Right lobe of liver (tissue), 6 donors: ENCODE measurements around the gene WDR5. TPM values are rescaled to one million over a fixed set of nuclear protein-coding genes. Genes with fewer than 3 reads are reported as not detected.
A peak's percentile ranks its signal among the peaks of the same experiment; 100 is the strongest.

Source experiments
- ATAC-seq, 4 donors: fragments of 200-7000 bp; cut with Tn5 transposase; one replicate each; pipeline ENCODE4 v1.9.1; 2020; ENCODE audit warnings: mild to moderate bottlenecking in 4 of 4, moderate library complexity in 4 of 4
- DNase-seq, 3 donors: peaks; one replicate each; pipeline ENCODE4 v3.0.0-alpha.2; 2020
- H3K27ac ChIP-seq, 3 donors: fragments of 200-600 bp; one replicate each; pipeline ENCODE4 v1.8.0; 2022
- H3K27me3 ChIP-seq, 2 donors: fragments of 200-600 bp; one replicate each; pipeline ENCODE4 v1.8.0; 2022
- H3K36me3 ChIP-seq, 4 donors: fragments of 200-600 bp; sonication (generic) in 1 of 4; one replicate each; pipeline versions ENCODE4 v1.5.1 to v1.8.0; 2017 to 2022; ENCODE audit warnings: control low read depth in 1 of 4
- H3K4me1 ChIP-seq, 4 donors: fragments of 200-600 bp; sonication (generic) in 1 of 4; one replicate each; pipeline versions ENCODE4 v1.5.1 to v1.8.0; 2017 to 2022; ENCODE audit warnings: control low read depth in 1 of 4
- H3K4me3 ChIP-seq, 3 donors: fragments of 200-600 bp; one replicate each; pipeline ENCODE4 v1.8.0; 2022
- H3K9me3 ChIP-seq, 4 donors: fragments of 200-600 bp; sonication (generic) in 1 of 4; one replicate each; pipeline versions ENCODE4 v1.5.1 to v1.8.0; 2017 to 2022; ENCODE audit warnings: control low read depth in 1 of 4
- POLR2A ChIP-seq: fragments of 450-650 bp; IDR thresholded peaks from one replicate; pipeline ENCODE4 v1.6.1; 2017; ENCODE audit warnings: antibody characterized with exemption, mild to moderate bottlenecking
- WGBS: methylation state at CpG from one replicate; pipeline ENCODE4 v1.1.6; 2018; ENCODE audit warnings: low coverage, low lambda C conversion rate; ENCODE audit not compliant: insufficient coverage; ENCODE audit errors: missing lambda C conversion rate; 5-methylcytosine and 5-hydroxymethylcytosine counted together
- intact Hi-C, 2 donors: fragments of 100-400 bp; cut with DNase I; formaldehyde crosslinking; loops; one replicate each; pipeline versions ENCODE4 v1.11.2 to v1.14.1; 2022
- long read RNA-seq: library from polyadenylated mRNA; unstranded; transcript quantifications from one replicate; pipeline ENCODE4 v2.0.0, GENCODE V29; 2019
- total RNA-seq, 6 experiments: library from RNA; depleted of rRNA in 2 of 6; stranded (reverse); fragments of >200 nt in 2 of 6; fragmentation: NEBNext Ultra II Directional in 3 of 6; extraction: Animal tissue kit (Norgen Biotek cat#: 25700) in 3 of 6; gene quantifications; one replicate each; pipeline versions ENCODE4 v1.1.0 to v1.2.4, GENCODE V29; 2016 to 2023
- TF ChIP-seq, protein P1 (sequence below), 4 donors: fragments of 200-600 bp in 3 of 4; fragments of 450-650 bp in 1 of 4; IDR thresholded peaks; one replicate each; pipeline versions ENCODE4 v1.5.1 to v1.8.0; 2016 to 2022; ENCODE audit warnings: antibody characterized with exemption in 4 of 4, mild to moderate bottlenecking in 2 of 4
- donor health status: DM: no; HTN: yes; CAD: no.
- donor health status: DM: no; HTN: no; CAD: no.
- donor health status: DM: no; HTN: no; CAD: no.
- donor health status: DM: no; HTN: yes; CAD: no.
- donor health status: DM: no; HTN: yes; CAD: no.

The WDR5 gene
- 10 to 100 TPM; 16.6 to 24.0 (median 19.9) TPM for total RNA-seq
- long read RNA-seq, partial matches to known transcripts = 0 of 4 reads
- long read RNA-seq, other reads (novel, unspliced or antisense) = 3 of 4 reads

DNA sequence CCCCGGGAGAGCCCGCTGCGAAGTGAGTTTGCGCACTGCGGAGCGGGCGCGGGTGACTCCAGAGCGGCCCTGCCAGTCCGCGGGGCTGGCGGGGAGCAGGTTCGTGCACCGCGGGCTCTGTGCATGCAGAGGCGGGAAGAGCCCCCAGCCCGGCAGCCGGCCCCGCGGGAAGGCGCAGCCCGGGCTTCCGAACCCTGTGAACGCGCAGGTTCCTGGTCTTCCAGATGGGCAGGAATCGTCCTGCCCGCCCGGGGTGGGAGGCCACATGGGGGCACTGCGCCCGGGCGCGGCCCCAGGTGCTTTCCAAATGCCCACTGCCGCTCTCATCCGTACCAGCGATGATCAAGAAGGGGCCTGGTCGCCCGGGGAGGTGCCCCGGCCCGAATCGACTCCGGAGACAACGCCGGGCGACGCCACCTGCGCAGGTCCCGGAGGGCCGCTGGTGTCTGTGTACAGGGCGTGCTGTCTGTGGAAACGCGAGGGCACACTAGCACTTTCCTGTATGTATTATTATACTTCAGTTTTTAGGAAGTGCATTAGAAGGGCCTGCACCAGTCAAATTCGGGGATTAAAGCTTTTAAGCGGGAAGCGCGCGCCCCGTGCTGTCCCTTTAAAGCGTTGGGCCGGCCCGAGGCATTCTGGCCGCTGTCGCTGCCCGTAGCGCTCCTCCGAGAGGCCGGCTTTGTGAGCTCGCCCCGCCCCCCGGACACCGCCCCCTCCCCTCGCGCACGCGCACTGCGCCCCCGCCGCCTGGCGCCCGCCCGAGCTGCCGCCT, at the start of gene WDR5:
Gene WDR5 (plus strand): TSS at position 740 of the 775 bp plus-strand sequence. CDS start 3,796 bp downstream, outside the sequence.
- Histone ChIP-seq H3K4me1 (peaks cover 0 to 32% (median 13%) of the 10 kb centered on the region in 4 donors), H3K4me3 (peak within 1 kb of the TSS; percentile 97 to 99 (median 98)), H3K27ac (peak within 1 kb of the TSS; percentile 87 to 94 (median 89)), H3K36me3 (peaks cover 0 to 9% (median 3%) of the 10 kb centered on the region in 4 donors), H3K27me3 (no peaks in the 10 kb centered on the region), H3K9me3 (no peaks in the 10 kb centered on the region)
- 0% methylated on average over 15 of the region's 81 CpGs for WGBS
- DNase-seq = peak; percentile 94 to 95 (median 95)
- TF ChIP-seq, protein P1, sequence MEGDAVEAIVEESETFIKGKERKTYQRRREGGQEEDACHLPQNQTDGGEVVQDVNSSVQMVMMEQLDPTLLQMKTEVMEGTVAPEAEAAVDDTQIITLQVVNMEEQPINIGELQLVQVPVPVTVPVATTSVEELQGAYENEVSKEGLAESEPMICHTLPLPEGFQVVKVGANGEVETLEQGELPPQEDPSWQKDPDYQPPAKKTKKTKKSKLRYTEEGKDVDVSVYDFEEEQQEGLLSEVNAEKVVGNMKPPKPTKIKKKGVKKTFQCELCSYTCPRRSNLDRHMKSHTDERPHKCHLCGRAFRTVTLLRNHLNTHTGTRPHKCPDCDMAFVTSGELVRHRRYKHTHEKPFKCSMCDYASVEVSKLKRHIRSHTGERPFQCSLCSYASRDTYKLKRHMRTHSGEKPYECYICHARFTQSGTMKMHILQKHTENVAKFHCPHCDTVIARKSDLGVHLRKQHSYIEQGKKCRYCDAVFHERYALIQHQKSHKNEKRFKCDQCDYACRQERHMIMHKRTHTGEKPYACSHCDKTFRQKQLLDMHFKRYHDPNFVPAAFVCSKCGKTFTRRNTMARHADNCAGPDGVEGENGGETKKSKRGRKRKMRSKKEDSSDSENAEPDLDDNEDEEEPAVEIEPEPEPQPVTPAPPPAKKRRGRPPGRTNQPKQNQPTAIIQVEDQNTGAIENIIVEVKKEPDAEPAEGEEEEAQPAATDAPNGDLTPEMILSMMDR (IDR thresholded peaks at IDR 0.05) = peak in 3 of 4 donors; percentile 19 to 25 (median 22)
- TF ChIP-seq POLR2A = peak; percentile 55
- peak; percentile 76 to 85 (median 80) for ATAC-seq
- intact Hi-C loops = no loop called here

DNA sequence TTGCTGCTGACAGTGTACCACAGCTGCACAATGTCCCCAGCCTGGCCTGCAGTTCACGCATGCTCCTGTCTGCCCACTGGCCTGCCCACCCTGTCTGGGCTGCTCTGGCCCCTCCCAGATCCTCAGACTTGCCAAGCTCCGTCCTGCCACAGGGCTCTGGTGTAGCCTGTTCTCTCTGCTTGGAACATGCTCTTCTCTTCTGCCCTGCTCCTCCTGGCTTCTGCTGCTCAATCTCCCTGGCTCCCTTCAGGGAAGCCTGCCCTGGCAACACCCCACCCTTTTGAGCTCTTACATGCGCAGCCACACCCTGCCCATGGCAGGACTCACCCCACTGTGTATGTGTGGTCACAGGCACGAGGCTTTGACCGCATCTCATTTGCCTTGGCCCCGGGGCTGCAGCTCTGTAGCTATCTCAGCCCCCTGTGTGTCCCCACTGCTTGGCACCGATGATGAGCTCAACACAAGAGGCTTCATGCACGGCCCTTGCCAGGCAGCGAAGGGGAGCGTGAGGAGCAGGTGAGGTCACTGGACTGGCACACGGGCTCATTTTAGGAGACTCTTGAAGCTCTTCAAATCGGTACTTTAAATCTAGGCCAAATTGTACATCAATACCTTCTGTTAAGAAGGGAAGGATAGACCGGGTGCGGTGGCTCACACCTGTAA, 47.7 kb upstream of the WDR5 start:
- 84% methylated on average over 12 of the region's 14 CpGs for WGBS
- ATAC-seq (peak in 1 of 4 donors; percentile 17), DNase-seq (no peak)
- Histone ChIP-seq H3K27me3 (no peaks in the 10 kb centered on the region), H3K4me1 (no peaks in the 10 kb centered on the region), H3K27ac (no peak overlapping the region), H3K4me3 (no peak overlapping the region), H3K9me3 (no peaks in the 10 kb centered on the region), H3K36me3 (no peaks in the 10 kb centered on the region)
- intact Hi-C loops = no loop called here
- no peak for TF ChIP-seq POLR2A
- TF ChIP-seq, protein P1 (IDR thresholded peaks at IDR 0.05) = no peak

DNA sequence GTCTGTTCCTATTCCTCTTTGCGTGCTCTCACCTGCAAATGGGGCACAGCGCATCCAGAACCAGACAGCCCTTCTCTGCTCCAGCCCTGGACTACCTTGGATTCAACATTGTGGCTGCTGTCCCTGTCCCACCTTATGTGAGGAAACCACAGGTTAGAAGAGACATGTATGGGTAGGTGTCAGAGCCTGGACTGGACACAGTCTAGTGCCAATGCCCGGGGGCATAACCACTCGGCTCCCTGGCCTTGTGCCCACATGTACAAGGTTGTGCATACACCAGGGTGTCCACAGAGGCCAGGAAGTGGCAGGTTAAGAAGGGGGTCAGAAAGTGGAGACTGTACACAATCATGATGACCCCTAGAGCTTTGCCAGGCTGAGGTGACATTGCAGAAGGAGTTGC, 45.9 kb upstream of the WDR5 start:
- no peak for DNase-seq
- no CpG with 5 or more reads among the region's 4 CpGs for WGBS
- H3K4me3 ChIP-seq = no peak overlapping the region
- ATAC-seq = no peak
- no peaks in the 10 kb centered on the region for H3K9me3 ChIP-seq
- intact Hi-C loops = no loop called here
- TF ChIP-seq, protein P1 (IDR thresholded peaks at IDR 0.05) = no peak
- no peak for TF ChIP-seq POLR2A
- H3K27me3 ChIP-seq = no peaks in the 10 kb centered on the region
- no peak overlapping the region for H3K27ac ChIP-seq
- no peaks in the 10 kb centered on the region for H3K4me1 ChIP-seq
- H3K36me3 ChIP-seq = no peaks in the 10 kb centered on the region

DNA sequence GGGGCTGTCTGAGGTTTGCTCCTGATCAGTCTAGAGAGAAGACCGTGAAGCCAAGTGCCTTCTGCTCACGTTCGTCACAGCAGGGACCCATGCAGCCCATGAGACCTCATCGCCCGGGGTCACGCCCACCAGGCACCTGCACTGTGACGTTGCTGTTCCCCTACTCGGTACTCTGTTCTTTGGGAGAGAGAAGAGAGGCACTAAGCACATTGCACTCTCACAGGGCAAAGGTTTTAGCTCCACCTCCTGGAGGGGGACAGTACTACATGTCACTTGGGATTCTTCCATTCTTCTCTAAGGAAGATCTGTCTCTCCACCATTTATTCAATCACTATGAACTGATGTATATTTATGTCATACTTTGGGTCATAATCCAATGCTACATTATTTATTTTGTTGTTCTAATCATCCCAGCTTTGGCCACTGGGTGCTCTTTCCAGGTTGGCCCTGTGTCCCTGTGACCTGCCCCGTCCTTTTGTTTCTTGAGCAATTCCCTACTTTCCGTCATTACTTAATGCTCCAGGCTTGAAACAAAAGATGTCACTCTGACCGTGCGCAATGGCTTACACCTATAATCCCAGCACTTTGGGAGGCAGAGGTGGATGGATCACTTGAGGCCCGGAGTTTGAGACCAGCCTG, 36.6 kb upstream of the WDR5 start:
- intact Hi-C loops = no loop called here
- no peaks in the 10 kb centered on the region for H3K9me3 ChIP-seq
- H3K4me3 ChIP-seq = no peak overlapping the region
- H3K27me3 ChIP-seq = no peaks in the 10 kb centered on the region
- DNase-seq = peak in 1 of 3 donors; percentile 65
- H3K36me3 ChIP-seq = no peaks in the 10 kb centered on the region
- 33% methylated on average over 4 of the region's 13 CpGs for WGBS
- TF ChIP-seq, protein P1 (IDR thresholded peaks at IDR 0.05) = peak; percentile 81 to 89 (median 86)
- no peak for TF ChIP-seq POLR2A
- ATAC-seq = peak; percentile 93 to 97 (median 96)
- no peaks in the 10 kb centered on the region for H3K4me1 ChIP-seq
- no peak overlapping the region for H3K27ac ChIP-seq
